GM18505 (cell line): ENCODE results near the gene VAV3.

Experiments used
- ATAC-seq: cut with Tn5 transposase; IDR thresholded peaks from one replicate; pipeline ENCODE4 v1.9.1; 2021; ENCODE audit not compliant: unreplicated experiment
- POLR2A ChIP-seq: IDR thresholded peaks from 4 replicates; pipeline ENCODE4 v1.6.1; 2011; ENCODE audit warnings: borderline replicate concordance; ENCODE audit not compliant: insufficient read depth, insufficient read length; ENCODE audit errors: extremely low read depth

The VAV3 gene

GRCh38 chr1:107936498-107937481 is 28.2 kb downstream of the VAV3 start:
- ATAC-seq = peak; percentile 32
- TF ChIP-seq POLR2A = no peak

GRCh38 chr1:107935396-107936064 is 29.4 kb downstream of the VAV3 start:
- ATAC-seq = peak; percentile 93
- no peak for TF ChIP-seq POLR2A

- no peak for TF ChIP-seq POLR2A
- ATAC-seq = peak; percentile 28
These were observed 30.4 kb downstream of the VAV3 start for GRCh38 chr1:107934578-107934977.

DNA sequence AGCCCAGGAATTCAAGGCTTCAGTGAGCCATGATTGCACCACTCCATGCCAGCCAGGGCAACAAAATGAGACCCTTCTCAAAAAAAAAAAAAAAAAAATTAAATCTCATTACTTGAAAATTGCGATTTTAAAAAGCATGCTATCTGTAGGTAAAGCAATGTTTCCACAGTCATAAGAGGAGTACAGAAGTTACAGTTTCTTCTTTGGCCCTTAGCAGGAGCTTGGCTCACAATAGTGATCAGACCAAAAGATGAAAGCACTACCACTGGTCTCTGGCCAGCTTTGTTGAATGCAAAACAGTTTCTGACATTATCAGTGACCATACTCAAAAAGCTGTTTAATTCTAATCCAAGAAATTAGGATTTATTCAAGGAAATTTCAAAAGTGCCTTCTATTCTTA is 31.2 kb downstream of the VAV3 start:
- no peak for TF ChIP-seq POLR2A
- no peak for ATAC-seq

GRCh38 chr1:107930292-107930691 is 34.7 kb downstream of the VAV3 start:
- TF ChIP-seq POLR2A = no peak
- no peak for ATAC-seq

GRCh38 chr1:107927820-107928219 is 37.2 kb downstream of the VAV3 start:
- ATAC-seq = no peak
- no peak for TF ChIP-seq POLR2A

GRCh38 chr1:107926436-107927080 is 38.4 kb downstream of the VAV3 start:
- ATAC-seq = no peak

DNA sequence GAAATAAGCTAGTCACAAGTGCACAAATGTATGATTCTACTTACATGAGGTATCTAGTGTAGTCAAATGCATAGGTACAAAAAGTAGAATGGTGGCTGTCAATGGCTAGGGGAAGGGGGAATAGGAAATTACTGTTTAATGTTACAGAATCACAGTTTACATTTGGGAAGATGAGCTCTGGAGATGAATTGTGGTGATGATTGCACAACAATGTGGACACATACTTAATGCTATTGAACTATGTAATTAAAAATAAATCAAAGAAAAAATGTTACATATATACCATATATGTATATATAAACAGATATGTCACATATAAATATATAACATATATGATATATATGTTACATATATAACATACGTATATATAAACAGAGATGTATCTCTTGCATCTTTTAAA is 39.4 kb downstream of the VAV3 start:
- TF ChIP-seq POLR2A = no peak
- ATAC-seq = no peak

More at GRCh38 chr1:107926436-107927080, 38.4 kb downstream of the VAV3 start:
- no peak for TF ChIP-seq POLR2A

DNA sequence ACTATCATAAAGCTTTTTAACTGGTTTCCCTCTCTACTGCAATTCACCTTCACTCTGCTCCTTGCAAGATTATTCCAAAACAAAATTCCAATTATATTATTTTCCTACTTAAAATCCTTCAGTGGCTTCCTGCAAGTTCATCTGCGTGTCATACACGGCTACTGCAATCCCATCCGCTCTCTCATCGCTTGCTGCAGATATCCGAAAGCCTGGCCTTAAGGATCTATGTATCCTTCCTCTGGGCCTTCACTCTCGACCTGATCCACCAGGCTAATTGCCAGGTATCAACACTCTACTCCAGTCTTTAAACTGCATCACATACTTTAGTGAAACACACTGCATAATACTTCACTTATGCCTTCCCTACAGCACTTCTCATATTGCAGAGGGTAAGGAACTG is 44.0 kb downstream of the VAV3 start:
- TF ChIP-seq POLR2A = no peak
- no peak for ATAC-seq

DNA sequence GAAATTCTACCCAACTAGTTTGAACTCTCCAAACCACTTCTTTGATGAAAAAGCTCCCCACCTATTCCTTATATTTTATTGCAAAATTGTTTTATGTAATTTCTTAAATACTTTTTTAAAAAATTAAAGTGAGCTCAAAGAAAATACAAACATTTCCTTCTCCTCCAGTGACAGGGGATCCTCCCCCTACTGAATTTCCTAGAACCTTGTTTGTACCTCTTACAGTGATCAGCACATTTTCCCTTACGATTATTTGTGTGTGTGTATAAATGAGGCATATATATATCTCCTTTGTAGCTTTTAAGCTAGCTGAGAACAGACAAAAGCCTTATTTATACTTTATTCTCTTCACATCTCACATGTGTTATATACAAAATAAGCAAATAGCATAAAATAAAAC is 44.4 kb downstream of the VAV3 start:
- ATAC-seq = no peak
- no peak for TF ChIP-seq POLR2A

DNA sequence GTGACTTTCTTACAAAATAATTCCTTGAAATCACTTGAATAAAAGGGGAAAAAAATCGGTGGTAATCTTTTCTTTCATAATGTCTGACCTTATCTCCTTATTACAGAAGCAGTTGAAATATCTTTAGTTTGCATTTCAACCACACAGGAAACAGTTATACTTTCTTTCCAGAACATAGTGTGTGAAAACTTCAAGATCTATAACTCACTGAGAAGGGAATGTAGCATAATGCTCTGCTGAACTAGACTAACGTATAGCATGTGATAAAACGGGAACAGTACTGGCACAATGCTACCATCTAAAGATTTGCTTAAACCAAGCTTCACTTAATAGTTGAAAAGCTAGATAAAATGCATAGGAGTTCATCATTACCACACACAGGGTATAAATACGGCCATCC is 45.0 kb downstream of the VAV3 start:
- ATAC-seq = no peak
- TF ChIP-seq POLR2A = no peak

DNA sequence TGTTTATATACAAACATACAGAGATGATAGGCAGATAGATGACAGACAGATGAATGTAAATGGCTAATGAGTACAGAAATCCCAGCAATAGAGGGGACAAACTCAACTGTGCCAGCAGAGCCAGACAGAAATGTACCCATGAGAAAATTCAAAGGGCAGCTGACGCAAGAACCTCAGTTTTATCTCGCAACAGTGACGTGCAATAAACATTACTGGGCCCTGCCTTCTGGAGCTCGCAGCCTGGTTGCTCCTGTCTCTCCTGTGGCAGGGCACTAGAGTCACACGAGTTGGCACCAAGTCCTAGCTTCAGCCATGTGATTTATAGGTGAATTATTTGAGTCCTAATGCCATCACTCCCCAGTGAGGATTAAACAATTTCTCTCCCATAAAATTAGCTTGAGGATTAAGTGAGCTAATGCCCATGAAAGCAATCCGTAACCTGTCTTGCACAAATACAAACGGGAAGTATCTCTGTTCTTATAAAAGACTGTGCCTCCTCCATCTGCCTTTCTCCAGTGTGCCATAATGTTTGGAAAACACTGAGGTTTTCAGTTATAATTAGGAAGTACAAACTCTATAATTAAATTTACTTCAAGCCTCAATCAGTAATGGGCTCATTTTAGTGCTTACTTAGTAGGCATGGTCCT is 50.7 kb downstream of the VAV3 start:
- no peak for TF ChIP-seq POLR2A
- ATAC-seq = no peak

DNA sequence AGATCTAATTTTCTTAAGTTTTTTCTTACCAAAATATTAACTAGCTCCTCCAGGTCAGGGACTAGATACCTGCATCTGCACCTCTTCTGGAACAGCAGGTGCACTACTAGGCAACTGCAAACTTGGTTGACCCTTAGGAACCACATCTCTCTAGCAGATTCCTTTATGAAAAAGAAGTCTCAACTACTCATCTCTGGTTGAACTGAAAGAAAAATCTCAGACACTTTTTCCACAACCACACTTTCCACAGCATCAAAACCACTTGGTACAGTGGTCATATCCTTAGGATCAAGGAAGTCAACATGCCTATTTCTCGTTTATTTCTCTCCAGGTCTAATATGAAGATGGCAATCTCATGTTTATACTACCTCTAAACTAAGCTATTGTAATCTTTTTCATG is 52.3 kb downstream of the VAV3 start:
- no peak for ATAC-seq

More for the DNA sequence above, 52.3 kb downstream of the VAV3 start:
- TF ChIP-seq POLR2A = no peak
